Islet precursor cell (in vitro differentiated cells): Measurements from ENCODE around the gene GRID1.

ENCODE experiments used
- DNase-seq: peaks from one replicate; pipeline ENCODE4 v3.0.0-alpha.2; 2018

Gene GRID1

GRCh38 chr10:86265236-86265894 lies 101.2 kb downstream of the GRID1 start:
- peak; percentile 54 for DNase-seq

GRCh38 chr10:86264481-86265231 lies 101.9 kb downstream of the GRID1 start:
- peak; percentile 56 for DNase-seq

GRCh38 chr10:86263907-86264306 lies 102.7 kb downstream of the GRID1 start:
- peak; percentile 29 for DNase-seq

GRCh38 chr10:86263209-86263608 lies 103.4 kb downstream of the GRID1 start:
- DNase-seq, result peak; percentile 47

DNA sequence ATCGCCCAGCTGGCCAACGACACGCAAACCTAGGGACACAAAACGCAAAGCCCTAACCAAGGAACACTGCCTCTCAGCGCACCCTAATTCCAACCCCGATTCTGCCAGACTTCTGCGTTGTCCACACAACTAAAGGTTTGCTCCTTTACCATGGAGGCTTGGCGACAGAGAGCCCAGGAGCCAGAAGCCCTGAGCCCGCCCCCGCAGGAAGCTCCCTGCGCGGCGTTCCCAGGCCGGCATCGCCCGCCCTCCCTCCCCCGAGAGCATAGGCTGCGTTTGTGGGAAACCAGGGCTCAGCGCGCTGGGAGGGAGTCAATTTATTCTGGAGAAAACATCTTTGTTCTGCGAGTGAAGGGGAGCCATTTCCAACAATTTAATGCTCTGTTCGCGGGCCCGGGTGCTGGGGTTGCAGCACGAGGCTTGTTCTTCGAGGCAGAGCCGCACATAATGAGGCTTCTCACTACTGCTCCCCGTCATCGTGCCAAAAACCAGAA lies 103.9 kb downstream of the GRID1 start:
- peak; percentile 40 for DNase-seq

DNA sequence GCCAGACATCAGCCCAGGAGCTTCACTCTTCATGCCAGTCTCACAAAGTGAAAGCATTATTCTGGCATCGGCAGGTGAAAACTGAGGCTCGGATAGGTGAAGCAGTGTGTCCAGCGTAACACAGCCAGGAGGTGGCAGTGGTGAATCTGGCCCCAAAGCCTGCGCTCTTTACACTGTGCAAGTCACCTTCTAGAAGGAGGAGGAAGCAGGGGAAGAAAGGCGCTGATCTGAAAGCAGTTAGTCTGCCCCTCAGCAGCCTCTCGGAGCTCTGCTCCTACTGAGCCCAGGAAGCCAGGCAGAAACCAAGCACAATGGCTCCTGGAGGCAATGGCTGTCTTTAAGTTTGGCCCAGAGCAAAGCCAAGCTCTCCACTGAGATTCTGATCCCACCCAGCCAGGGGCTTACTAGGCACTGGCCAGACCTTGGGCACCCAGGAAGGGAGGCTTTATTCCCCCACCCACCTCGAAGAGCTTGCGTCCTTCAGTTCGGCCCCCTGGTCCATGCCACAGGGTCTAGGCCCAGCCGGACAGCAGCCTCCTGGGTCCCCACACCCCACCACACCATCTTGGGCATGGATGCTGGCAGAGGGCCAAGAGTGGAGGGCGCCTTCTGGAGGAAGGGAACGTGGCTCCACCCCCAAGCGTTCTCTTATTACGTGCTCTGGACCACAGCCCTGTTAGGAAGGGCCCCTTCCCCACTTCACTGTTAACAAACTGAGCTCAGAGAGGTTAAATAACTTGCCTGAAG lies 104.5 kb downstream of the GRID1 start:
- DNase-seq, result peak; percentile 77

DNA sequence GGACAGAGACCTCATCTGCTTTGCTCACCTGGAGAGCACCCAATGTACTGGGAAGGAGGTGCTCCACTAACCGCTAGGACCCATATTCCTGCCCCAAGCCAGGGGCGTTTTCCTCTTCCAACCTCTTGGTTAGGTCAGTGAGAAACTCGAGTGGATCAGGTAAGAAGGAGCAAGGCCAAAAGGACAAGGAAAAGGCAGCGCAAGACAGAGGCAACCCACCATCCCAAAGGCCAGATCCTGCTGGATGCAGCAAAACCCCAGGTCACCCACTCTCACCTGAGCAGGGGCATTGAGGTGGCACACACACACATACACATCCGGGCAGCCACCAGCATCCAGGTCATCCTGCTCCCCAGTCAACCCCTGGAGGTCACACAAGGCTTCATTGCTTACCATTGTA lies 105.1 kb downstream of the GRID1 start:
- no peak for DNase-seq

DNA sequence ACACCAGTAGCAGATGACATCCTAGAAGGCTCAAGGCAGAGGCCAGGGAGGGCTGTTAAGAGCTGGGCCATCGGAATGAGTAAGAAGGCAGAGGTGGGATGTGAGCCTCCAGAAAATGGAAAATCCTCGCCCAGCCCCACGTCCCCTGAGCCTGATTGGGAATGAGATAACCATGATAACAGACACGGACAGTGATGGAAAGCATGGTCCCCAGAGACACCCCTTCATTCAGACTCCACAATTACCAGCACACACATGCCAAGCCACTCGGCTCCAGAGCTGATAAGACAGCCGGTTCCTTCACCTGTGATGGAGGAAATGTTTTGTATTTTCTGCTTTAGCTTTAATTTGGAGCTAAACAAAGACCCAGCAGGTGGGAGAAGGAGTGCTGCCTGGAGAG lies 106.0 kb downstream of the GRID1 start:
- peak; percentile 31 for DNase-seq

GRCh38 chr10:86259901-86260562 lies 106.6 kb downstream of the GRID1 start:
- DNase-seq, result peak; percentile 25

DNA sequence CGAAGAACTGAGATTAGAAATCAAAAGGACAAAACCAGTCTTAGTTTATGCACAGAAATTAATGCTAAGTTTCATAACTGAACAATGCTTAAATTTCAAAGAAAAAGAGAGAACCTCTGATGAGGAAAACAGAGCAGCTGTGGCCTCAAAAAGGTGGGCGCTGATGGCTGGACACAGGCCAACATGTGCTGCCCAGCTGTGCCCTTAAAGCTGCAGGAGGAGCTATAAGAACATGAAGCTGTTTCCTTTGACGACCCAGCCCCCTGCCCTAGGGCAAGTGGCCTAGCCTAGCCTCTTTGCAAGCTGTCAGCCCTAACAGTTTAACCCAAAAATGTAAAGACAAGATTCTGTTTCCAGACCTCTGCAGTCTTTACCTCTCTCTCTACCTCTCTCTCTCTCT lies 107.7 kb downstream of the GRID1 start:
- peak; percentile 55 for DNase-seq

DNA sequence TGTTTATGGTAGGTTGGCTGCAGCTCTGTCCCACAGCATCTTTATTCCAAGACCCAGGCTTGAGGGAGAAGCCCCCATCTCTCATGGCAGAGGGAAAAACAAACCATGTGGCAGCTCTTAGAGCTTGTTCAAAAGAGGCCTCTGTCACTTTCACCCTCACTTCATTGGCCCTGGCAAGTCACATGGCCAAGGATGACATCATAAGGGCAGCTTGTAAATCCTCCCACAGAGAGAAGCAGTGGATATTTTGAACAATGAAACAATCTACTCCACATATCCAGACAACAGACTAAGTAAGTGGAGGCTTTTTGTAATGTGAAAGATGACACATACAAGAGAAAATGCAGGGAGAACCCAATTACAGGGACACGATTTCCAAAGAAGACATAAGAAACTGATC lies 108.1 kb downstream of the GRID1 start:
- peak; percentile 41 for DNase-seq

GRCh38 chr10:86257683-86258082 lies 108.9 kb downstream of the GRID1 start:
- peak; percentile 21 for DNase-seq

- DNase-seq, result peak; percentile 21
These were observed 109.8 kb downstream of the GRID1 start for GRCh38 chr10:86256690-86257315.

- DNase-seq, result peak; percentile 27
These were observed 111.0 kb downstream of the GRID1 start for GRCh38 chr10:86255405-86256251.

DNA sequence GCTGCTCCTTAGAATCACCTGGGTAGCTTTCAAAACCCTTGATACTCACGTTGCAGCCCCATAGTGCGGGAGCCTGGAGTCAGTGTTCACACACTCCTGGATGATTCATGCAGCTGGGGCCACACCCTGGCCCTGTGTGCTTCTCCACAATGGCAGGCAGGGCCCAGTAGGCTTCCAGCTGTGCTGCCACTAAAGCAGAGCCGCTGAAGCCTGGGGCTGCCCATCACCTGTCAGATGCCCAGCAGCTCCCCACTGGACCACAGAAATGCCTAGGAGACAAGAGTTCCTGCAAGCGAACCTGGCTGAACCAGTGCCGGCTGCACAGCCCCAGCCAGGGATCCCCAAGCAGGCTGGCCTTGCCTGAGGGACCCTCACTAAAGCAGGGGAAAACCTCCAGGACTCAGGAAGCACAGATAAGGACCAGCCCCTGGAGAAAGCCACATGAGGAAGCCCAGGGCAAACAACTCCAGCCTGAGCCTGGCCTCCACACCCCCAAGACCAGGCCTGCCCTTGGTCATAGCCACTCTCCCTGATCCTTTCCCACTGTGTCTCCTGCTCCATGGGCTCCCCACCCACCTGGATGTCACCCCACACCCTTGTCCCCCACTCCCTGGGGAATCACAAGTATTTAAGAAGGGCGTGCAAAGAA lies 111.9 kb downstream of the GRID1 start:
- DNase-seq, result peak; percentile 53

DNA sequence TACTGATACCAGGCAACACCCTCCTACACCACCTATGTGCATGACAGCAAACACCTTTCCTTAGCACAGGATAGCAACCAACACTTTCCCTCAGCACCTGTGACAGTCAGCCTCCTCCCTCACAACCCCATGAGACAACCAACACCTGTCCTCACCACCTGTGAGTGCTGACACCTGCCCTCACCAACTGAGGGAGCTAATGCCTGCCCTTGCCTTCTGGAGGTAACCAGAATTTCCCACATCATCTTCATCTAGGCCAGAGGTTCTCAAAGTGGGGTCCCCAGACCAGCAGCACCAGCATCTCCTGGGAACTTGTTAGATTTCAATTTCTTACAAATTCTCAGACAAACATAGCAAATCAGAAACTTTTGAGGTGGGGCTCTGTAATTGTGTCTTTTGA lies 112.5 kb downstream of the GRID1 start:
- no peak for DNase-seq

GRCh38 chr10:86253091-86254072 lies 113.2 kb downstream of the GRID1 start:
- DNase-seq, result peak; percentile 65

DNA sequence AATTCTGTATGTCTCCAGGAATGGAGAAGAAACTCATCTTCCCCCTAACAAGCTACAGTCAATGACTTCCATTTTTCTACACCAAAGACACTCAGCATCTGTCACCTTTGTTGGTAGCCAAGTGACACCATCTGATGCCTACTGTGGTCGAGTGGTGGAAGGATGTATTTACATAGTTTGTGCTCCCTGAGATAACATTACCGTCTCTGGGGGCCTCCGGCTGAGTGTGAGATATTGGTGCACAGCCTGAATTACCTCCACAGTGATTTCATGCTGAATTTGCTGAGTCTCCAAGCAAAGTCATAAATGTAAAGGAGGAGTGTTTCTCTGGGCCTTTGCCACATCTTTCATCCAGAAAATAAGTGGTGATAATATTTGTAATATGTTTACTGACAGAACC lies 114.0 kb downstream of the GRID1 start:
- DNase-seq, result peak; percentile 12

GRCh38 chr10:86252079-86252478 lies 114.5 kb downstream of the GRID1 start:
- no peak for DNase-seq

DNA sequence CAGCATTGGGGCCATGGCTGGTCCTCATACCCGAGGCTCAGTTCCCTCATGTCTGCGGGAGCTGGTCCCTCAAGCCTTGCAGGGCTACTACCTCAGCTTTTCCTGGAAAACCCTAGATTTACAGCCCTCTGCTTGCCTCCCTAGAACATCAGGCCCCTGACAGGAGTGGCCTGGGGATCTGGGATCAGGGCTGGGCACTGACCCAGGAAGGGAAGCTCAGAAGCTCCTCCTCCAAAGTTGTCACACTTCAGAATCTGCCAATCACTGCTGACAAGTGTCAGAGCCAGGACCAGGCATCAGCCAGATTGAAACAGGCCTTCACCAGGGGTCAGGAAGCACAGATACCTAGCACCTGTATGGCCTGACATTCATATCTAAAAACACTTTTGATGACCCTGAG lies 115.2 kb downstream of the GRID1 start:
- DNase-seq, result no peak
